ES-I3 (cell line): ENCODE results near the gene POU6F1.
"Not testable (repeated sequence)": the region's sequence is repeated elsewhere in the genome, so short reads cannot be mapped to it uniquely, and the experiment has no call there.

ENCODE experiments used
- H3K36me3 ChIP-seq: 2 replicates; pipeline ENCODE4 v1.6.1; 2013; ENCODE audit warnings: mild to moderate bottlenecking, low read length, control low read depth, moderate library complexity; ENCODE audit not compliant: insufficient read depth
- H3K4me1 ChIP-seq: 2 replicates; pipeline ENCODE4 v1.6.1; 2013; ENCODE audit warnings: mild to moderate bottlenecking, control low read depth, low read length; ENCODE audit not compliant: insufficient read depth
- H3K9ac ChIP-seq: 2 replicates; pipeline ENCODE4 v1.6.1; 2013; ENCODE audit warnings: low read depth, mild to moderate bottlenecking, low read length, moderate library complexity
- H3K9me3 ChIP-seq: 2 replicates; pipeline ENCODE4 v1.6.1; 2013; ENCODE audit warnings: mild to moderate bottlenecking, low read length, moderate library complexity; ENCODE audit not compliant: control insufficient read depth, insufficient read depth

The POU6F1 gene

DNA sequence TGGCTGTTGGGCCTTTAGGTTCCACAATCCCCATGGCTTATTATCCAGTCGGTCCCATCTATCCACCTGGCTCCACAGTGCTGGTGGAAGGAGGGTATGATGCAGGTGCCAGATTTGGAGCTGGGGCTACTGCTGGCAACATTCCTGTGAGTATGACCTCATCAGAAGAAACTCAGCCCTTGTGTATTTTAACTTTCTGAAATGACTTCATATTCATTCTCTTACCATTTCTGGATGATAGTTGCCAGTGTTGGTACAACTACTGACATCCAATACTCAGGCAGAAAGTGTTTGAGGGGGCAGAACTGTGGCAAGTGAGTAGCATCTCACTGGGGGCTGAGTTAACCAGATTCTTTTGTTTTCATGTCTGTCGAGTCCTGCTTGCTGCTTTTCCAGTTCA, 23.1 kb upstream of the POU6F1 start:
- Histone ChIP-seq H3K9ac (no peak overlapping the region), H3K4me1 (peaks cover 1% of the 10 kb centered on the region), H3K9me3 (no peaks in the 10 kb centered on the region), H3K36me3 (peaks cover 10% of the 10 kb centered on the region)

DNA sequence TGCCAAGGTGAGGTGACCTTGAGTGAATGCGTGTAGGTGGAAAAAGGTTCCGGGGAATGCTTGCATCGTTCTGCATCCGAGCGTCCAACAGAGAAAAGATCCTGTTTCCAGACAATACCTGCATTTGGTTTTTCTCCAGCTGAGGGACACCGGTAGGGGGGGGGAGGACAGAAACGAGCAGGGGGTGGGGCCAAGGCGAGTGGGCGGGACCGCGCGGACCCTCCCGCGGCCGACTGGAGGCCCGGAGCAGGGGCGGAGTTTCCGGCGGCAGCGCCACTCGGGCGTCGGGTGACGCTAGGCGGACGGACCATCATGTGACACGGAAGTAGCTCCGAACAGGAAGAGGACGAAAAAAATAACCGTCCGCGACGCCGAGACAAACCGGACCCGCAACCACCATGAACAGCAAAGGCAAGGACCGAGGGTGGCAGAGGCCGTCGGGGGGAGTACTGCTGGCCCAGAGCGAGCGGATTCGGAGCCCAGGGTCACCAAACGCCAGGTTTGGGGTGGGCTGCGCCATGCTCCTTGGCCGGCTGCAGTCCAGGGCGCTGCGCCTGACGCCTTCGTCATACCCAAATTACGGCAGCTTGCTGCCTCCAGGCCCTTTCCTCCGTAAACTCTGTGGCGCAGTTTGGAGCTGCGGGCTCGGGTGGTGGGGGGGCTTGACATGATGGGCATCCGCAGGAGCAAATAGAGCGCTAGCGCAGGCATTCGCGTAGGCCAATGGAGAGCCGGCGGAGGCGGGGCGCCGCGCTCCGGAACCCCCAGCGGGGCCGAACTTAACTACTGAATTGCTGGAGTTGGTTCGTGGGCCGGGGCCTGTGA, 20.9 kb upstream of the POU6F1 start, which contains the start of gene DAZAP2:
TSS of gene DAZAP2 (plus strand) at position 317 of the 825 bp plus-strand sequence. CDS start at position 399, 82 bp downstream.
- no peaks in the 10 kb centered on the region for H3K9me3 ChIP-seq
- H3K9ac ChIP-seq = peak within 1 kb of the TSS; percentile 100
- peaks cover 9% of the 10 kb centered on the region for H3K36me3 ChIP-seq
- no peaks in the 10 kb centered on the region for H3K4me1 ChIP-seq

DNA sequence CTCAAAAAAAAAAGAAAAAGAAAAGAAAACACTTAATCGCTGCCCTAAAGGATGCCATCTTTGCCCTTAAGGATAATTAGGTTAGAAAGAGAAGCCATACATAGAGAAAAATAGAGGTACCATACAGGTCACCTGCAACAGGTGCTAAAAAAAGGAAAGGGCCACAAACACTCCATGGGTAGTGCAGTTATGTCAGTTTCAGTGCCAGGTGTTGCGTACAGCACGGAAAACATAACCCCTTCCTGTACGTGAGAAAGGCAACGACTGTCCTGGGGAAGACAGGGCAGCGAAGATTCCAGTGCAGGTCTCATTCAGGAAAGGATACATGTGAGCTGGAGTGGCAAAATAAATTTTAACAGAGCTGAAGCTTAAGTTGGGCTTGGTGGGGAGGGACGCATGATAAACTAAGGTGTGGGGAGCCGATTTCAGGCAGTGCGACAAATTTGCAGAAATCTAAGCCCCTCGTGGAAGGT, 20.2 kb upstream of the POU6F1 start:
- Histone ChIP-seq H3K36me3 (peaks cover 8% of the 10 kb centered on the region), H3K4me1 (no peaks in the 10 kb centered on the region), H3K9me3 (no peaks in the 10 kb centered on the region), H3K9ac (peak overlapping the region; percentile 100)

DNA sequence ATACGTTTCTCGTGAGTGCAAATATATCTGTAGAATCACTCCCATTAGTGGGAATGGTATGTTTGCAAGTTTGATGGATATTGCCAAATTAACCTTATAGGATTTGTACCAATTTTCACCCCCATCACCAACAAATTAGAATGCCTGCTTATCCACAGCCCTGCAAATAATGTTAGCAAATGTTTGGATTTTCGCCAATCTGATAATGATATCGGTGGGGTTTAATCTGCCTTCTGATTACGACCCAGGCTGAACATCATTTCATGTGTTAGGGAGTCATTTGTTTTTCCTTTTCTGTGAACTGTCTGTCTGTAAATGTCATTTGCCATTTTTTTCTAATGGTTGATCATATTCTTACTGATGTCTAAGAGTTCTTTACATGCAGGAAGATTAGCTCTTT, 16.7 kb upstream of the POU6F1 start:
- no peak overlapping the region for H3K9ac ChIP-seq
- no peaks in the 10 kb centered on the region for H3K9me3 ChIP-seq
- no peaks in the 10 kb centered on the region; the same call in 1 of the 2 replicates for H3K36me3 ChIP-seq
- no peaks in the 10 kb centered on the region for H3K4me1 ChIP-seq

DNA sequence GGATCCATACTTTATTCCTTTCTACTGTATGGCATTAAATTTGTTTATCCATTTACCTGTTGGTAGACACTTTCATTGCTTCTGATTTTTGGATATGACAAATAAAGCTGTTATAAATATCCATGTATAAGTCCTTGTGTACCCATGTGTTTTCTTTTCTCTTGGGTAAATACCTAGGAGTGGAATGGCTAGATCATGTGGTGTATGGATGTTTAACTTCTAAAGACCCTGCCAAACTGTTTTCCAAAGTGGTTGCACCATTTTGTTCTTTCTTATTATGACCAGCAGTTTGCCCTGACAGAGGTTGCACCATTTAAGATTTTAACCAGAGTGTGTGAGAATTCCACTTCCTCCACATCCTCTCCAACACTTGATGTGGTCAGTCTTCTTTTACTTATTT, 14.8 kb upstream of the POU6F1 start:
- Histone ChIP-seq H3K4me1 (no peaks in the 10 kb centered on the region), H3K36me3 (no peaks in the 10 kb centered on the region; the same call in 1 of the 2 replicates), H3K9ac (no peak overlapping the region), H3K9me3 (no peaks in the 10 kb centered on the region)

DNA sequence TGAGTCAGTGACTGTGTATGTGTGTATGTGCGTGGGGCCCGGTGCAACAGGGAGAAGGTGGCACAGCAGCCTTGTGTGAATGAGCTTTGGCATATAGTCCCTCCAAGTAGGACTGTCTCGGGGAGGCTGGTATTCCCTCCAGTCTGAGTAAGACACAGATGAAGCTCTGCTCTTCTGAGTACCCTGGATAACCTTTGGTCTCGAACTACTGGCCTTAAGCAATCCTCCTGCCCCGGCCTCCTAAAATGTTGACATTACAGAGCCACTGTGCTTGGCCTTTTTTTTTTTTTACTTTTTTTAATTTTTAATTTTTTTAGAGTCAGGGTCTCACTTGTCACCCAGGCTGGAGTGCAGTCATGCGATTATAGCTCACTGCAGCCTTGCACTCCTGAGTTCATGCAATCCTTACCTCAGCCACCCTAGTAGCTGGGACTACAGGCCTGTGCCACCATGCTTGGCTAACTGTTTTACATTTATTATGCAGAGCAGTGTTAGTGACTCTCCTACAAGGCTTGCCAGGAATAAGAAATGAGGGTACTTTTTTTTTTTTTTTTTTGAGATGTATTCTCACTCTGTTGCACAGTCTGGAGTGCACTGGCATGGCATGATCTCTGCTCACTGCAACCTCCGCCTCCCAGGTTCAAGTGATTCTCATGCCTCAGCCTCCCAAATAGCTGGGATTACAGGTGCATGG, 11.4 kb upstream of the POU6F1 start:
- Histone ChIP-seq H3K9me3 (no peaks in the 10 kb centered on the region), H3K4me1 (no peaks in the 10 kb centered on the region), H3K36me3 (no peaks in the 10 kb centered on the region; the same call in 1 of the 2 replicates), H3K9ac (no peak overlapping the region)

DNA sequence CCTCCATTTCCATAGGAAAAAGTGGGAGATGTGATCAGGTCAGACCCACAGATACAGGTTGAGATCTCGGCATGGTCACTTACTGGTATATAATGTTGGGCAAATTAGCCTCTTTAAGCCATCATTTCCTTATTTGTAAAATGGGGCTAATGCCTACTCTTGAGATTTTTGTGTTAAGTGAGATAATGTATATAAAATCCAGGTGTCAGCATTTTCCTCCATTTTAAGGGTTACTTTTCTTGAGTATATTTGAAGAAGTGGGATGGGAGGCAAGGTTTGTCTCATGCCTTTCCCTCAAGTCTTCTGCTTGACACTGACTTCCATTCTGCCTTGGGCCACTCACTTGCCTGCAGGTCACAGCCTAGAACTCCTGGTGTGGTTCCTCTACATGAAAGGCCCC, 10.1 kb upstream of the POU6F1 start:
- no peaks in the 10 kb centered on the region; the same call in 1 of the 2 replicates for H3K36me3 ChIP-seq
- H3K9me3 ChIP-seq = no peaks in the 10 kb centered on the region
- no peak overlapping the region for H3K9ac ChIP-seq
- no peaks in the 10 kb centered on the region for H3K4me1 ChIP-seq

DNA sequence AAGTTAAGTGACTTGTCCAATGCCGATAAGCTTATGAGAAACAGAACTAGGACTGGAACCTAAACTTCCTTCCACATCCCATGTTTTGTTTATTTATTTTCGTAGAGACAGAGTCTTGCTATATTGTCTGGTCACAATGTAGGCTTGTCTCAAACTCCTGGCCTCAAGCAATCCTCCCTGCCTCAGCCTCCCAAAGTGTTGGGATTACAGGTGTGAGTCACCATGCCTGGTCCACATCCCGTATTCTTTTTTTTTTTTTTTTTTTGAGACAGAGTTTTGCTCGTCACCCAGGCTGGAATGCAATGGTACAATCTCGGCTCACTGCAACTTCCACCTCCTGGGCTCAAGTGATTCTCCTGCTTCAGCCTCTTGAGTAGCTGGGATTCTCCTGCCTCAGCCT, 9.2 kb upstream of the POU6F1 start:
- H3K4me1 ChIP-seq, H3K36me3 ChIP-seq, H3K9me3 ChIP-seq, H3K9ac ChIP-seq: not testable (repeated sequence)

DNA sequence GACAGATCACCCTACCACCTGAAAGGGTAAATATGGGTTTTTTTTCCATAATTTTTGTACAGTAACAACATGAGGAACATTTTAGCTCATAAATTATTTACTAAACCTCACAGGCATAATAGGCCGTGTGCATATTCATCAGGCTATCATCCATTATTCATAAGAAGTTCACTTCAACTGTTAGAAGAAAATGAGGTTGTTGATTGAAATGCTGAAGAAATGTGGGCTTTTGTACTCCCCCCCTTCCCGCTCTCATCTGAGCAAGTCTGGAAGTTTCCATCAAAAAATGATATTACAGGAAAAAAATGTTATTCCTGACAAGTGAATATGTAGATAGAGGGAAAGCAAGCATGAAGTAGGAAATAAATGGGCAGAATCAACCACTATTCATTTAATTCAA, 7.9 kb upstream of the POU6F1 start:
- Histone ChIP-seq H3K9me3 (no peaks in the 10 kb centered on the region), H3K4me1 (no peaks in the 10 kb centered on the region), H3K36me3 (no peaks in the 10 kb centered on the region), H3K9ac (no peak overlapping the region)

DNA sequence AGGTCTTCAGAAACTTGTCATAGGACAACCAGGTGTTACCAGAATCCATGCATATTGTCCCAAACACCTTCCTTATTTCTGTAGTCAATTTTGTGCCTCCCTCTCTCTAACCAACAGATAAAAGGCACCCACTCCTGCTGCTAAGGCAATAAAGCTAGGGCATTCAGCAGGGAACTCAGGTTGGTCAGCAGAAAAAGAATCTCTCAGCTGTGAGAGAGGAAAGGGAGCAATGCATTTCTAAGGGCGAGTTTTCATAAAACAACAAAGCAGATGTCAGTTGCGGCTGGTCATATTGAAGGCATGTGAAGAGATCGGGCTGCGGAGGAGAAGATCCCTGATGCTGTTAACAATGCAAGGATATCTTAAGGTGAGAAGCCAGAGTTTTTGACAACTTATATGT, 7.4 kb upstream of the POU6F1 start:
- Histone ChIP-seq H3K9ac (no peak overlapping the region), H3K9me3 (no peaks in the 10 kb centered on the region), H3K36me3 (no peaks in the 10 kb centered on the region), H3K4me1 (no peaks in the 10 kb centered on the region)

DNA sequence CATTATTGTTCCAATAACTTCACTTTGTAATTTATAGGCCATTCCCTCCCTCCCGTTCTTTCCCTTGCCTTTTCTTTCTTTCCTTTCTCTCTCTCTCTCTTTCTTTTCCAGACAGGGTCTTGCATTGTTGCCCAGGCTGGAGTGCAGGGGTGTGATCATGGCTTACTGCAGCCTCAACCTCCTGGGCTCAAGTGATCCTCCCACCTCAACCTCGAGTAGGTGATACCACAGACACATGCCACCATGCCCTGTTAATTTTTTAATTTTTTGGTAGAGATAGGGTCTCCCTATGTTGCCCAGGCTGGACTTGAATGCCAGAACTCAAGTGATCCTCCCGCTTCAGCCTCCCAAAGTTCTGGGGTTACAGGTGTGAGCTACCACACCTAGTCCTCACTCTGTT, 6.8 kb upstream of the POU6F1 start:
- H3K36me3 ChIP-seq = no peaks in the 10 kb centered on the region
- H3K9me3 ChIP-seq = no peaks in the 10 kb centered on the region
- peaks cover 3% of the 10 kb centered on the region; the same call in 1 of the 2 replicates for H3K4me1 ChIP-seq
- H3K9ac ChIP-seq = no peak overlapping the region

DNA sequence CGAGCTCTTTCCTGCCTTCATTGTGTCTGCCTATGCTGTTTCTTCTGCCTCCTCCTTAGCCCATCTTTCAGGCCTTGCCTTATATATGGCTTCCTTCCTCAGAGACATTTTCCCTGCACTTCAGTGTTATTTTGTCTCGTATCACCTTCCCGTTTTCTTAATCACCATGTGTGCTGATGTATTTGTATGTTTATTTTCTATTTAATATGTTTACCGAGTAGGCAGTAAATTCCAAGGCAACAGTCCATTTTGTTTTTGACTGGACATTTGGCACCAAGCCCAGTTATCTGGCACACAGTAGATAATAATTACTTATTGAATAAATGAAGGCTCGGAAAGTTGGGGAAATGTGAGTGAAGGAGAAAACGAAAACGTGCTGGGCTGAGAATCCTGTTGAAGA, 4.6 kb upstream of the POU6F1 start:
- Histone ChIP-seq H3K9ac (no peak overlapping the region), H3K9me3 (no peaks in the 10 kb centered on the region), H3K36me3 (no peaks in the 10 kb centered on the region), H3K4me1 (peaks cover 7% of the 10 kb centered on the region)

DNA sequence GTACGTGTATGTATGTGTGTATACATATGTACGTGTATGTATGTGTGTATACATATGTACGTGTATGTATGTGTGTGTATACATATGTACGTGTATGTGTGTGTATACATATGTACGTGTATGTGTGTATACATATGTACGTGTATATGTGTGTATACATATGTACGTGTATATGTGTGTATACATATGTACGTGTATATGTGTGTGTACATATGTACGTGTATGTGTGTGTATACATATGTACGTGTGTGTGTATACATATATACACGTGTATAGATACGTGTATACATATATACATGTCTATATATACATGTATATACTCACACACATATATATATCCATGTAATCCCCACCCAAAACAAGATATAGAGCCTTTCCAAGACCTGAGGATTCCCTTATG, 2.0 kb upstream of the POU6F1 start:
- not testable (repeated sequence) for H3K4me1 ChIP-seq, H3K9ac ChIP-seq, H3K9me3 ChIP-seq, H3K36me3 ChIP-seq

DNA sequence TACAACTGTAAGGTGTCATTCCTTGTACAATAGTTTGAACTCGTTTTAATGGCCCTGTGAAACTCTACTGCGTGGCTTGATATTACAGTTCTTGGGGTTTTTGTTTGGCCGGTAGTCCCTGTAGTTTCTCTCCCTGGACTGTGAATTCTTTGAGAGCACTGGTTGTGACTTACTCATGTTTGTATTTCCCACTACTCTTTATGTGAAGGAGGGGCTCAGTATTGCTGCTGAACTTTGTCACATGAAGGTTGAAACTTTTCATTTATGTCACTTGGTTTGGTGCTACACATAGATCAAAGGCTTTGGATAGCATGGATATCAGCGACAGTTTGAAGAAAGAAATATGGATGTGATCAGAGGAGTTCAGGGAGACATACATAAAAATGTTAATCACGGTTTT, 1.5 kb upstream of the POU6F1 start:
- peak overlapping the region; percentile 51; the same call in 1 of the 2 replicates for H3K9ac ChIP-seq
- no peaks in the 10 kb centered on the region for H3K9me3 ChIP-seq
- no peaks in the 10 kb centered on the region for H3K36me3 ChIP-seq
- peaks cover 7% of the 10 kb centered on the region for H3K4me1 ChIP-seq
